ENCODE data around the gene C6orf120.
A peak's percentile ranks its signal among the peaks of the same experiment; 100 is the strongest.

C6orf120 gene

GRCh38 chr6:169701954-169702839 is at the start of gene C6orf120, which contains the start of gene WDR27:
TSS of gene C6orf120 (plus strand) at chr6:169702126. CDS start at chr6:169702460, 334 bp downstream.
TSS of gene WDR27 (minus strand) at chr6:169702029. CDS start at chr6:169689005, 13,024 bp downstream.
- TF ChIP-seq, protein P1, sequence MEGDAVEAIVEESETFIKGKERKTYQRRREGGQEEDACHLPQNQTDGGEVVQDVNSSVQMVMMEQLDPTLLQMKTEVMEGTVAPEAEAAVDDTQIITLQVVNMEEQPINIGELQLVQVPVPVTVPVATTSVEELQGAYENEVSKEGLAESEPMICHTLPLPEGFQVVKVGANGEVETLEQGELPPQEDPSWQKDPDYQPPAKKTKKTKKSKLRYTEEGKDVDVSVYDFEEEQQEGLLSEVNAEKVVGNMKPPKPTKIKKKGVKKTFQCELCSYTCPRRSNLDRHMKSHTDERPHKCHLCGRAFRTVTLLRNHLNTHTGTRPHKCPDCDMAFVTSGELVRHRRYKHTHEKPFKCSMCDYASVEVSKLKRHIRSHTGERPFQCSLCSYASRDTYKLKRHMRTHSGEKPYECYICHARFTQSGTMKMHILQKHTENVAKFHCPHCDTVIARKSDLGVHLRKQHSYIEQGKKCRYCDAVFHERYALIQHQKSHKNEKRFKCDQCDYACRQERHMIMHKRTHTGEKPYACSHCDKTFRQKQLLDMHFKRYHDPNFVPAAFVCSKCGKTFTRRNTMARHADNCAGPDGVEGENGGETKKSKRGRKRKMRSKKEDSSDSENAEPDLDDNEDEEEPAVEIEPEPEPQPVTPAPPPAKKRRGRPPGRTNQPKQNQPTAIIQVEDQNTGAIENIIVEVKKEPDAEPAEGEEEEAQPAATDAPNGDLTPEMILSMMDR (IDR thresholded peaks at IDR 0.05; ENCODE audit: poor library complexity, severe bottlenecking), result no peak
- Histone ChIP-seq H3K4me3 (ENCODE audit: severe bottlenecking) (peak within 1 kb of the TSS; percentile 90), H3K36me3 (ENCODE audit: low read depth) (peaks cover 32% of the 10 kb centered on the region), H3K9me3 (ENCODE audit: severe bottlenecking) (no peaks in the 10 kb centered on the region), H3K27ac (ENCODE audit: poor library complexity, severe bottlenecking) (peak within 1 kb of the TSS; percentile 55), H3K4me1 (ENCODE audit: insufficient read depth, poor library complexity, severe bottlenecking) (peaks cover 27% of the 10 kb centered on the region), H3K27me3 (ENCODE audit: insufficient read depth, poor library complexity, severe bottlenecking) (no peaks in the 10 kb centered on the region)
- peak; percentile 87 for ATAC-seq (ENCODE audit: low read depth)
- peak; percentile 95 for DNase-seq (ENCODE audit: low spot score)

- ATAC-seq (ENCODE audit: low read depth) (no peak), DNase-seq (ENCODE audit: low spot score) (no peak)
- TF ChIP-seq, protein P1 (IDR thresholded peaks at IDR 0.05; ENCODE audit: poor library complexity, severe bottlenecking), result no peak
- H3K4me1 ChIP-seq (ENCODE audit: insufficient read depth, poor library complexity, severe bottlenecking), result no peaks in the 10 kb centered on the region
- H3K27me3 ChIP-seq (ENCODE audit: insufficient read depth, poor library complexity, severe bottlenecking), result no peaks in the 10 kb centered on the region
- H3K36me3 ChIP-seq (ENCODE audit: low read depth), result no peaks in the 10 kb centered on the region
- H3K27ac ChIP-seq (ENCODE audit: poor library complexity, severe bottlenecking), result no peak overlapping the region
- H3K9me3 ChIP-seq (ENCODE audit: severe bottlenecking), result no peaks in the 10 kb centered on the region
- H3K4me3 ChIP-seq (ENCODE audit: severe bottlenecking), result no peak overlapping the region
Measured at GRCh38 chr6:169652896-169653295, 49.0 kb upstream of the C6orf120 start.

DNA sequence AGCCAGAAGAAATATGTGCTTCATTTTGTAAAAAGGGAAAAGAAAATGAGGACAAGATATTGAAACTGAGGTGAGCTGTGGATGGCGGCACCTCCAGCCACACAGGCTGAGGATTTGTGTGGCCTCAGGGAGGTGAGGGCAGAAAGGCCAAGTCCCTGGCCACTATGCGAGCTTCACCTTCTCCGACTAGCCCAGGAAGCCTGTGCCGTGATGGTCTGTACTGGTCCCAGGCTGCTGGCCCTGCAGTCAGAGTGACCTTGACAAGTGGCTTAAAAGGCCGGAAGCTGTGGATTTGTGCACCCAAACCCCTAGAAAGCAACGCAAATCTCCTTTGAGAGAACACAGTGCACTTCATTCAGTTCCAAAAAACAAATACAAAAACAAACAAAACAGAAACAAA is 48.2 kb upstream of the C6orf120 start:
- no peaks in the 10 kb centered on the region for H3K4me1 ChIP-seq (ENCODE audit: insufficient read depth, poor library complexity, severe bottlenecking)
- no peak overlapping the region for H3K4me3 ChIP-seq (ENCODE audit: severe bottlenecking)
- ATAC-seq (ENCODE audit: low read depth), result no peak
- no peaks in the 10 kb centered on the region for H3K9me3 ChIP-seq (ENCODE audit: severe bottlenecking)
- TF ChIP-seq, protein P1 (IDR thresholded peaks at IDR 0.05; ENCODE audit: poor library complexity, severe bottlenecking), result no peak
- no peak for DNase-seq (ENCODE audit: low spot score)
- no peaks in the 10 kb centered on the region for H3K27me3 ChIP-seq (ENCODE audit: insufficient read depth, poor library complexity, severe bottlenecking)
- no peak overlapping the region for H3K27ac ChIP-seq (ENCODE audit: poor library complexity, severe bottlenecking)
- H3K36me3 ChIP-seq (ENCODE audit: low read depth), result no peaks in the 10 kb centered on the region

GRCh38 chr6:169654598-169655391 is 47.1 kb upstream of the C6orf120 start:
- no peaks in the 10 kb centered on the region for H3K27me3 ChIP-seq (ENCODE audit: insufficient read depth, poor library complexity, severe bottlenecking)
- DNase-seq (ENCODE audit: low spot score), result no peak
- no peaks in the 10 kb centered on the region for H3K9me3 ChIP-seq (ENCODE audit: severe bottlenecking)
- ATAC-seq (ENCODE audit: low read depth), result peak; percentile 93
- no peaks in the 10 kb centered on the region for H3K4me1 ChIP-seq (ENCODE audit: insufficient read depth, poor library complexity, severe bottlenecking)
- no peak overlapping the region for H3K27ac ChIP-seq (ENCODE audit: poor library complexity, severe bottlenecking)
- peaks cover 7% of the 10 kb centered on the region; the same call in 1 of the 2 replicates for H3K36me3 ChIP-seq (ENCODE audit: low read depth)
- TF ChIP-seq, protein P1 (IDR thresholded peaks at IDR 0.05; ENCODE audit: poor library complexity, severe bottlenecking), result peak; percentile 36
- H3K4me3 ChIP-seq (ENCODE audit: severe bottlenecking), result peak overlapping the region; percentile 37

Measured in RWPE2 (cell line).